Measurements from ENCODE around the gene BRIX1.

- TF ChIP-seq POLR2A (IDR thresholded peaks at IDR 0.05; ENCODE audit: low read depth, low read length) (no peak), POLR2AphosphoS5 (IDR thresholded peaks at IDR 0.05; ENCODE audit: low read depth, low read length) (no peak), TAF1 (IDR thresholded peaks at IDR 0.05; ENCODE audit: low read depth, low read length) (no peak), PAX5 (IDR thresholded peaks at IDR 0.05; ENCODE audit: insufficient read depth, low read length, severe bottlenecking) (no peak), SPI1 (IDR thresholded peaks at IDR 0.05; ENCODE audit: low read depth, low read length) (no peak), POU2F2 (IDR thresholded peaks at IDR 0.05; ENCODE audit: low read depth, low read length) (no peak)
These were observed 20.8 kb upstream of the BRIX1 start for GRCh38 chr5:34894716-34895115.
